SK-N-SH (cell line): Measurements from ENCODE around the gene LDAH.

Experiments used
- CTCF ChIP-seq: fragments of 200-600 bp; sonication (generic); IDR thresholded peaks from 2 replicates; pipeline ENCODE4 v1.6.1; 2017; ENCODE audit warnings: antibody characterized with exemption, mild to moderate bottlenecking, moderate library complexity
- MAX ChIP-seq: IDR thresholded peaks from 2 replicates; pipeline ENCODE4 v1.4.0; 2012; ENCODE audit warnings: low read depth
- NFIC ChIP-seq: IDR thresholded peaks from 2 replicates; pipeline ENCODE4 v1.4.0; 2012; ENCODE audit warnings: borderline replicate concordance
- PBX3 ChIP-seq: IDR thresholded peaks from 2 replicates; pipeline ENCODE4; 2012
- POLR2AphosphoS5 ChIP-seq: IDR thresholded peaks from 2 replicates; pipeline ENCODE4 v1.6.1; 2012; ENCODE audit warnings: low read depth, low read length
- RAD21 ChIP-seq: IDR thresholded peaks from 2 replicates; pipeline ENCODE4 v1.6.1; 2012; ENCODE audit warnings: mild to moderate bottlenecking, low read length
- RFX5 ChIP-seq: IDR thresholded peaks from 2 replicates; pipeline ENCODE4 v1.6.1; 2012; ENCODE audit warnings: mild to moderate bottlenecking, improper control_type of control experiment, low read length
- RXRA ChIP-seq: IDR thresholded peaks from 2 replicates; pipeline ENCODE4 v1.4.0; 2012; ENCODE audit warnings: low read depth, mild to moderate bottlenecking, borderline replicate concordance
- TAF1 ChIP-seq: IDR thresholded peaks from 2 replicates; pipeline ENCODE4 v1.6.1; 2012; ENCODE audit warnings: low read depth, mild to moderate bottlenecking, low read length, moderate library complexity, borderline replicate concordance
- TEAD4 ChIP-seq: IDR thresholded peaks from 2 replicates; pipeline ENCODE4 v1.4.0; 2012; ENCODE audit warnings: mild to moderate bottlenecking, borderline replicate concordance; ENCODE audit not compliant: insufficient read depth
- YY1 ChIP-seq: IDR thresholded peaks from 2 replicates; pipeline ENCODE4 v1.4.0; 2012; ENCODE audit warnings: low read depth, mild to moderate bottlenecking

DNA sequence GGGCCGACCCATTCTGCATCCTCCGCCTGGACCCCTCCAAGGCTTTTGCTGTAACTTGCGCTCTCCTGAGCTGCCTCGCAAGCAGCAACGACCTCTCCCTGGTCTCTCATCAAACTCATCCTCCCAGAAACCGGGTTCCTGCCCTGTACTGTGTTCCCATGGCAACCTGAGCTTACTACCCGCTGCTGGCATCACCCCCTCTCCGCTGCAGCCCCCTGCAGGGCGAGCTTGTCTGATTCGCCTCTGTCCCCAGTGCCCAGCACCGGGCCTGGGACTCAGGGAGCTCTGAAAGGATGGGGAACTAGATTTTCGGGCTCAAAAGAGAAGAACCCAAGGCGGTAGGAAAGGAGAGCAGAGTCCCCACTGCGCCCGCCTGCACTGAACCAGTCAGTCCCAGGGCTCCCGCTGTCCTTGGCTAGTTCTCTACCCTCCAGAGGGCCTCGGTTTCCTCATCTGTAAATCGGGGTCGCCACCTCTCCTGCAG, 172.5 kb downstream of the LDAH start:
- TF ChIP-seq PBX3 (no peak), CTCF (no peak), TAF1 (no peak), RXRA (no peak), POLR2AphosphoS5 (no peak), TEAD4 (no peak), NFIC (no peak), RFX5 (no peak), YY1 (no peak), RAD21 (no peak), MAX (no peak)
